ENCODE measurements around the gene FEM1A. TPM values are rescaled to one million over a fixed set of nuclear protein-coding genes. Genes with fewer than 3 reads are reported as not detected.

Gene FEM1A
- total and polyA plus RNA-seq, 10 of the 15 experiments (the other 5 are each of a cell fraction or from before 2014, with no cell fraction given) = 0.27 to 17.4 (median 3.8) TPM

DNA sequence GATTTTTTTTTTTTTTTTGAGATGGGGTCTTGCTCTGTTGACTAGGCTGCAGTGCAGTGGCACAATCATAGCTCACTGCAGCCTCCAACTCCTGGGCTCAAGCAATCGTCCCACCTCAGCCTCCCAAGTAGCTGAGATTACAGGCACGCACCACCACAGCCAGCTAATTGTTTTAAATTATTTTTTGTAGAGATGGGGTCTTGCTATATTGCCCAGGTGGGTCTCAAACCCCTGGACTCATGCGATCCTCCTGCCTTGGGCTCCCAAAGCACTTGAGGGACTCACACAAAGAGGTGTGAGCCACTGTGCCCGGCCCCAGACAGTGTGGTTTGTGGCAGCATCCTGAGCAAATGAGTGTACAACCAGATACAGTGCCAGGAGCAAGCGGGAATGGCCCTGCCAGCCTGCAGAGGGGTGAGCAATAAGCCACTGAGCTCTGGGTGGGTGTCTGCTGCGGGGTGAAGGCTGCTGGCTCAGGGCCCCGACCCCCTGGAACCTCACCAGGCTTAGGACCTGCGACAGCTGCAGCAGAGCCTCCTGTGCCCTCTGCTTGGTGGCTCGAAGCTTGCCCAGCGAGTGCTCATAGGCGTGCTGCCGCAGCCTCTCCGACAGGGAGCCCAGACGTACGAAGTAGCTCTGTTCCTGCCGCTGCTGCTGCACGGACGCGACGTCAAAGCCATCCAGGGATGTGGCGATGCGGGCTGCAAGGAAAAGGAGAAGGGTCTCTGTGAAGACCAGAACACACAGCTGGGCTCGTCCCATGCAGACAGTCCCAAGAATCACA lies 55.8 kb downstream of the FEM1A start:
- Histone ChIP-seq H3K9me3 (replicated peaks; ENCODE audit: control insufficient read depth, insufficient read depth, low read length) (no peaks in the 10 kb centered on the region), H2AFZ (ENCODE audit: control insufficient read depth, low read depth, low read length) (no peak overlapping the region), H3K36me3 (ENCODE audit: control insufficient read depth in 2 of 2, insufficient read depth in 2 of 2, low read length in 1 of 2) (peaks cover 10 to 17% of the 10 kb centered on the region in 2 experiments; a peak in 3 of 4 replicates), H3K79me2 (ENCODE audit: control insufficient read depth, insufficient read depth, low read length) (no peaks in the 10 kb centered on the region), H3K27ac (ENCODE audit: control insufficient read depth, insufficient read depth) (no peak overlapping the region), H3K9ac (ENCODE audit: control insufficient read depth, insufficient read depth, low read length) (no peak overlapping the region), H3K4me3 (no peak overlapping the region), H4K20me1 (ENCODE audit: control insufficient read depth, insufficient read depth) (no peaks in the 10 kb centered on the region), H3K27me3 (replicated peaks in 1 of 2; ENCODE audit: control insufficient read depth in 2 of 2, insufficient read depth in 2 of 2, low read length in 1 of 2) (no peaks in the 10 kb centered on the region), H3K4me2 (ENCODE audit: control insufficient read depth, insufficient read depth) (no peak overlapping the region), H3K4me1 (ENCODE audit: control insufficient read depth, insufficient read depth, low read length) (peaks cover 27% of the 10 kb centered on the region)
- intact Hi-C loops (cut with micrococcal nuclease; ENCODE audit: unreplicated experiment) (no loop called here), in situ Hi-C loops (cut with MboI) (no loop called here)
- FAIRE-seq (no peak), ATAC-seq (no peak), DNase-seq (ENCODE audit: low read depth, low spot score) (no peak)
- ChIA-PET POLR2A (no interaction called here), CTCF (interaction anchor here (5.4 to 10.7 kb wide), 2 partner anchors 36 to 64 kb away, joined by 28 to 346 read pairs; no protein-coding TSS in a partner anchor), SMC1A (ENCODE audit: uncharacterized antibody, unreplicated experiment) (interaction anchor here (13.9 kb wide), 1 partner anchor 36 kb away, joined by 176 read pairs; no protein-coding TSS in a partner anchor), RAD21 (ENCODE audit: unreplicated experiment) (interaction anchor here (3.8 kb wide), 1 partner anchor 17 kb away, joined by 16 read pairs; the partner anchor contains the start of gene TICAM1)
- BruUV-seq (replicated peaks) = no TSS peak
- TF ChIP-seq POLR2A (IDR thresholded peaks at IDR 0.05; ENCODE audit: low read depth, low read length) (peak; percentile 38; the same call in 1 of the 2 replicates), BRCA1 (IDR thresholded peaks at IDR 0.05; ENCODE audit: low read depth, low read length) (no peak), ESRRA (IDR thresholded peaks at IDR 0.05; ENCODE audit: low read length) (no peak), TCF3 (IDR thresholded peaks at IDR 0.05; ENCODE audit: borderline replicate concordance, insufficient read depth, low read depth, low read length) (no peak), SREBF1 (IDR thresholded peaks at IDR 0.05; ENCODE audit: low read length) (no peak), EED (IDR thresholded peaks at IDR 0.05; ENCODE audit: low read depth) (no peak)
- TF ChIP-seq, protein P1, sequence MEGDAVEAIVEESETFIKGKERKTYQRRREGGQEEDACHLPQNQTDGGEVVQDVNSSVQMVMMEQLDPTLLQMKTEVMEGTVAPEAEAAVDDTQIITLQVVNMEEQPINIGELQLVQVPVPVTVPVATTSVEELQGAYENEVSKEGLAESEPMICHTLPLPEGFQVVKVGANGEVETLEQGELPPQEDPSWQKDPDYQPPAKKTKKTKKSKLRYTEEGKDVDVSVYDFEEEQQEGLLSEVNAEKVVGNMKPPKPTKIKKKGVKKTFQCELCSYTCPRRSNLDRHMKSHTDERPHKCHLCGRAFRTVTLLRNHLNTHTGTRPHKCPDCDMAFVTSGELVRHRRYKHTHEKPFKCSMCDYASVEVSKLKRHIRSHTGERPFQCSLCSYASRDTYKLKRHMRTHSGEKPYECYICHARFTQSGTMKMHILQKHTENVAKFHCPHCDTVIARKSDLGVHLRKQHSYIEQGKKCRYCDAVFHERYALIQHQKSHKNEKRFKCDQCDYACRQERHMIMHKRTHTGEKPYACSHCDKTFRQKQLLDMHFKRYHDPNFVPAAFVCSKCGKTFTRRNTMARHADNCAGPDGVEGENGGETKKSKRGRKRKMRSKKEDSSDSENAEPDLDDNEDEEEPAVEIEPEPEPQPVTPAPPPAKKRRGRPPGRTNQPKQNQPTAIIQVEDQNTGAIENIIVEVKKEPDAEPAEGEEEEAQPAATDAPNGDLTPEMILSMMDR (IDR thresholded peaks at IDR 0.05 in 2 of 3, conservative IDR thresholded peaks at IDR 0.05 in 1 of 3; ENCODE audit: control insufficient read depth in 2 of 3, extremely low read depth in 1 of 3, insufficient read depth in 1 of 3, low read depth in 3 of 3, low read length in 3 of 3) = no peak
- TF ChIP-seq, protein P2, sequence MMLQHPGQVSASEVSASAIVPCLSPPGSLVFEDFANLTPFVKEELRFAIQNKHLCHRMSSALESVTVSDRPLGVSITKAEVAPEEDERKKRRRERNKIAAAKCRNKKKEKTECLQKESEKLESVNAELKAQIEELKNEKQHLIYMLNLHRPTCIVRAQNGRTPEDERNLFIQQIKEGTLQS (IDR thresholded peaks at IDR 0.05; ENCODE audit: borderline replicate concordance, extremely low read depth, low read depth, low read length) = no peak
- WGBS (ENCODE audit: insufficient coverage, insufficient replicate concordance, low lambda C conversion rate, missing lambda C conversion rate) = 96% methylated on average over 23 of the region's 23 CpGs

Data from GM12878 (cell line).